Fibroblast of lung (primary cell): ENCODE data around the gene PACRG. TPM values are rescaled to one million over a fixed set of nuclear protein-coding genes. Genes with fewer than 3 reads are reported as not detected.

ENCODE experiments used
- DNase-seq, 2 donors: peaks; one replicate each; pipeline versions ENCODE4 v3.0.0 to v3.0.0-alpha.2; 2010; ENCODE audit warnings: low read depth in 2 of 2
- H2AFZ ChIP-seq: 2 replicates; pipeline ENCODE4 v1.5.1; 2012; ENCODE audit warnings: low read length, control low read depth, inconsistent platforms
- H3K27ac ChIP-seq: 2 replicates; pipeline ENCODE4 v1.5.1; 2011; ENCODE audit warnings: low read length, control low read depth; ENCODE audit not compliant: insufficient read depth
- H3K27me3 ChIP-seq: 2 replicates; pipeline ENCODE4 v1.5.1; 2011; ENCODE audit warnings: mild to moderate bottlenecking, low read length; ENCODE audit not compliant: control insufficient read depth, insufficient read depth
- H3K36me3 ChIP-seq: 2 replicates; pipeline ENCODE4 v1.5.1; 2011; ENCODE audit warnings: low read length; ENCODE audit not compliant: control insufficient read depth, insufficient read depth
- H3K4me1 ChIP-seq: 2 replicates; pipeline ENCODE4 v1.5.1; 2011; ENCODE audit warnings: low read length; ENCODE audit not compliant: control insufficient read depth, insufficient read depth; ENCODE audit errors: extremely low read depth
- H3K4me2 ChIP-seq: 2 replicates; pipeline ENCODE4 v1.5.1; 2011; ENCODE audit warnings: low read length, control low read depth; ENCODE audit not compliant: insufficient read depth; ENCODE audit errors: extremely low read depth
- H3K4me3 ChIP-seq, 4 experiments: fragments of 200-600 bp in 1 of 4; sonication (generic) in 1 of 4; replicated peaks in 1 of 4; 2 replicates each; pipeline ENCODE4 v1.5.1; 2011 to 2016; ENCODE audit warnings: low read length in 4 of 4, low read depth in 3 of 4, mild to moderate bottlenecking in 3 of 4, control low read depth in 2 of 4, inconsistent platforms in 1 of 4, mixed read lengths in 1 of 4; ENCODE audit not compliant: insufficient read depth in 1 of 4; ENCODE audit errors: control extremely low read depth in 1 of 4
- H3K79me2 ChIP-seq: 2 replicates; pipeline ENCODE4 v1.5.1; 2012; ENCODE audit warnings: mild to moderate bottlenecking, low read length, inconsistent platforms; ENCODE audit not compliant: control insufficient read depth, insufficient read depth
- H3K9ac ChIP-seq: 2 replicates; pipeline ENCODE4 v1.5.1; 2011; ENCODE audit warnings: mild to moderate bottlenecking, low read length, control low read depth; ENCODE audit not compliant: insufficient read depth
- H3K9me3 ChIP-seq: 2 replicates; pipeline ENCODE4 v1.5.1; 2012; ENCODE audit warnings: low read depth, low read length; ENCODE audit not compliant: control insufficient read depth, insufficient read depth
- H4K20me1 ChIP-seq: 2 replicates; pipeline ENCODE4 v1.5.1; 2011; ENCODE audit warnings: low read length; ENCODE audit not compliant: control insufficient read depth, insufficient read depth; ENCODE audit errors: extremely low read depth
- CTCF ChIP-seq, 2 donors: IDR thresholded peaks in 1 of 2; conservative IDR thresholded peaks in 1 of 2; 1 replicate in 1 of 2; 2 replicates in 1 of 2; pipeline ENCODE4 v1.5.1; 2011 to 2012; ENCODE audit warnings: low read length in 2 of 2, control low read depth in 1 of 2, inconsistent platforms in 1 of 2, low read depth in 1 of 2, mild to moderate bottlenecking in 1 of 2
- EZH2 ChIP-seq: IDR thresholded peaks from 2 replicates; pipeline ENCODE4 v1.5.1; 2012; ENCODE audit warnings: low read length, control low read depth, mild to moderate bottlenecking; ENCODE audit errors: missing control alignments
- polyA plus RNA-seq, 2 donors: library from polyadenylated mRNA; depleted of rRNA in 1 of 2; stranded (reverse) in 1 of 2; unstranded in 1 of 2; fragments of >200 nt; gene quantifications; 2 replicates each; pipeline ENCODE4 v1.2.1, GENCODE V29; 2011 to 2012; ENCODE audit warnings: missing spikeins in 1 of 2
- total RNA-seq: library from RNA; depleted of rRNA; stranded (reverse); fragments of >200 nt; gene quantifications from 2 replicates; pipeline ENCODE4 v1.2.1, GENCODE V29; 2014

The PACRG gene
- total and polyA plus RNA-seq, 2 donors (not counting 1 experiment from before 2014, with no cell fraction given): 0.30 to 0.66 TPM

- TF ChIP-seq CTCF (conservative IDR thresholded peaks at IDR 0.05 in 1 of 2, IDR thresholded peaks at IDR 0.05 in 1 of 2; ENCODE audit: low read depth in 1 of 2, low read length in 2 of 2) (no peak), EZH2 (no peak)
- Histone ChIP-seq H3K4me3 (no peak overlapping the region), H4K20me1 (no peaks in the 10 kb centered on the region)
Observed at GRCh38 chr6:162710936-162711335, 16.8 kb upstream of the PACRG start.

GRCh38 chr6:162711376-162711775 lies 16.4 kb upstream of the PACRG start:
- H3K4me3 ChIP-seq: no peak overlapping the region
- no peak overlapping the region for H3K9ac ChIP-seq
- H3K27ac ChIP-seq: no peak overlapping the region
- H3K4me1 ChIP-seq: no peaks in the 10 kb centered on the region
- no peak for DNase-seq
- H4K20me1 ChIP-seq: no peaks in the 10 kb centered on the region
- H2AFZ ChIP-seq: no peak overlapping the region
- H3K9me3 ChIP-seq: no peaks in the 10 kb centered on the region
- H3K36me3 ChIP-seq: no peaks in the 10 kb centered on the region
- no peak overlapping the region for H3K4me2 ChIP-seq
- H3K79me2 ChIP-seq: no peaks in the 10 kb centered on the region
- no peaks in the 10 kb centered on the region for H3K27me3 ChIP-seq
- TF ChIP-seq CTCF (conservative IDR thresholded peaks at IDR 0.05 in 1 of 2, IDR thresholded peaks at IDR 0.05 in 1 of 2; ENCODE audit: low read depth in 1 of 2, low read length in 2 of 2): no peak
- no peak for TF ChIP-seq EZH2

More at GRCh38 chr6:162710936-162711335, 16.8 kb upstream of the PACRG start:
- Histone ChIP-seq H3K9me3 (no peaks in the 10 kb centered on the region), H3K27ac (no peak overlapping the region), H2AFZ (no peak overlapping the region), H3K27me3 (no peaks in the 10 kb centered on the region), H3K4me1 (no peaks in the 10 kb centered on the region), H3K36me3 (no peaks in the 10 kb centered on the region), H3K9ac (no peak overlapping the region), H3K79me2 (no peaks in the 10 kb centered on the region), H3K4me2 (no peak overlapping the region)
- DNase-seq: no peak

- TF ChIP-seq CTCF (conservative IDR thresholded peaks at IDR 0.05 in 1 of 2, IDR thresholded peaks at IDR 0.05 in 1 of 2; ENCODE audit: low read depth in 1 of 2, low read length in 2 of 2) (no peak), EZH2 (no peak)
- Histone ChIP-seq H3K27ac (no peak overlapping the region), H3K79me2 (no peaks in the 10 kb centered on the region), H3K4me3 (no peak overlapping the region), H3K9ac (no peak overlapping the region), H4K20me1 (no peaks in the 10 kb centered on the region), H3K4me1 (no peaks in the 10 kb centered on the region), H2AFZ (no peak overlapping the region), H3K9me3 (no peaks in the 10 kb centered on the region), H3K36me3 (no peaks in the 10 kb centered on the region), H3K4me2 (no peak overlapping the region), H3K27me3 (no peaks in the 10 kb centered on the region)
- DNase-seq: no peak
Observed at GRCh38 chr6:162712694-162713093, 15.1 kb upstream of the PACRG start.
